Omental fat pad (tissue), 4 donors: ENCODE data around the gene CBFB. TPM values are rescaled to one million over a fixed set of nuclear protein-coding genes. Genes with fewer than 3 reads are reported as not detected.

ENCODE experiments used
- ATAC-seq: fragments of 150-250 bp; one replicate; pipeline ENCODE4 v1.9.1; 2016; ENCODE audit warnings: mild to moderate bottlenecking, moderate library complexity; ENCODE audit not compliant: low FRiP score
- DNase-seq: peaks from one replicate; pipeline ENCODE4 v3.0.0-alpha.2; 2019; ENCODE audit warnings: low spot score
- total RNA-seq, 4 donors: library from RNA; depleted of rRNA; stranded (reverse); fragments of >200 nt; gene quantifications; one replicate each; pipeline ENCODE4 v1.1.0, GENCODE V29; 2016
- TF ChIP-seq, protein P1 (sequence below), 3 donors: fragments of 450-650 bp; IDR thresholded peaks; one replicate each; pipeline ENCODE4 v1.5.1; 2016 to 2017; ENCODE audit warnings: antibody characterized with exemption in 3 of 3, mild to moderate bottlenecking in 3 of 3, moderate library complexity in 2 of 3

Gene CBFB
- total RNA-seq, 4 donors from 2014 or later, result 30.3 to 77.6 (median 35.4) TPM

DNA sequence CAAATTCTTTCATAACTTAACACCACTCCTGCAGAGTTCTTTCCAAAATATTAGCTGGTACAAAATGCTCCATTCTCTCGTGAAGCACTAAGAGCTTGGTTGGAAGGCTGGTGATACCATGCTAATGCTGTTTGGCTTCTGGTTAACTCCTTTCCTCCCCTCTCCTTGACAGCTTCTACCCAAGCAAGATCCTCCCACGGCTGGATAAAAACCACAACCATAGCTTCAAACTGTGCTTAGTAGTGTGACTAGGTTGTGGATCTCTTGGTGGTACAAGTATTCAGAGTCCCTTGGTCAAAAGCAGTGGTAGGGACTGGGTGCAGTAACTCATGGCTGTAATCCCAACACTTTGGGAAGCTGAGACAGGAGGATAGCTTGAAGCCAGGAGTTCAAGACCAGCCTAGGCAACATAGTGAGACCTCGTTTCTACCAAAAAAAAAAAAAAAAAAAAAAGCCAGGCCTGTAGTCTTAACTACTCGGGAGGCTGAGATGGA lies 83.0 kb downstream of the CBFB start:
- TF ChIP-seq, protein P1, sequence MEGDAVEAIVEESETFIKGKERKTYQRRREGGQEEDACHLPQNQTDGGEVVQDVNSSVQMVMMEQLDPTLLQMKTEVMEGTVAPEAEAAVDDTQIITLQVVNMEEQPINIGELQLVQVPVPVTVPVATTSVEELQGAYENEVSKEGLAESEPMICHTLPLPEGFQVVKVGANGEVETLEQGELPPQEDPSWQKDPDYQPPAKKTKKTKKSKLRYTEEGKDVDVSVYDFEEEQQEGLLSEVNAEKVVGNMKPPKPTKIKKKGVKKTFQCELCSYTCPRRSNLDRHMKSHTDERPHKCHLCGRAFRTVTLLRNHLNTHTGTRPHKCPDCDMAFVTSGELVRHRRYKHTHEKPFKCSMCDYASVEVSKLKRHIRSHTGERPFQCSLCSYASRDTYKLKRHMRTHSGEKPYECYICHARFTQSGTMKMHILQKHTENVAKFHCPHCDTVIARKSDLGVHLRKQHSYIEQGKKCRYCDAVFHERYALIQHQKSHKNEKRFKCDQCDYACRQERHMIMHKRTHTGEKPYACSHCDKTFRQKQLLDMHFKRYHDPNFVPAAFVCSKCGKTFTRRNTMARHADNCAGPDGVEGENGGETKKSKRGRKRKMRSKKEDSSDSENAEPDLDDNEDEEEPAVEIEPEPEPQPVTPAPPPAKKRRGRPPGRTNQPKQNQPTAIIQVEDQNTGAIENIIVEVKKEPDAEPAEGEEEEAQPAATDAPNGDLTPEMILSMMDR (IDR thresholded peaks at IDR 0.05), result no peak
- DNase-seq (no peak), ATAC-seq (no peak)

DNA sequence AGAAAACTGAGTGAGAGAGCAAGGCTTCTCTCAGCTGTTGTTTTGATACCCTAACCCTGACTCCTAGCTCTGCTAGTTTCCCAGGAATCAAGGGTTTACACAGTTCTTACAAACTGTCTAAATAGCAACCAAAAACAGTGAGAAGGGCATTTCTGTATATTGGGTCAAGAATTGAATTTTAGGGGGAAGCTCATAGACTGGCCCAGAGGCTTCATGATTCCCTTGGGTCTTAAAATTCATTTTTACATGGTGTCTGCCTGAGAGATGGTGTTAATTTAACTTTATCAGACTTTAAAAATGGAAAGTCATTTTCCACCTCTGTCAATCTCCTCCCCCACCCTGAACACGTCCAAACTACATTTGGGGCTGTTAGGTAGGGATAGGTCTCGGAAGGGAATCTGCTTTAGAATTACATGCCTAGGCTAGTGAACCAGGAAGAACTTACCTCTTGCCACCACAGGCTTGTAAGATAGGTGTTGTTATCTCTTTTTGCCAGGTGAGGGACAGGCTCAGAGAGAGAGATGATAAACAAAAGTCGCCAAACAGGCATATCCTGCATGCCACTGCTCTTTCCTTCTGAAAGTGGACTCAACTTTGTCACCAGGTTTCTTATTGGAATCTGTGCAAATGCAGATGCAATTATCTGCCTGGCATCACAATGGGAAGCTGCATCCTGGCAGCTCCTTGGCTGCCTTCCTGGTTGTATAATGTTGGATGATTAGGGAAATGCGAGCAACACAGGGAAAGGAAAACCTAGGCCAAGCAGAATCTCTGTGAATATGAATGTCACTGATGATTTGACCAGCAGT lies 83.8 kb downstream of the CBFB start:
- TF ChIP-seq, protein P1 (IDR thresholded peaks at IDR 0.05), result no peak
- no peak for ATAC-seq

DNA sequence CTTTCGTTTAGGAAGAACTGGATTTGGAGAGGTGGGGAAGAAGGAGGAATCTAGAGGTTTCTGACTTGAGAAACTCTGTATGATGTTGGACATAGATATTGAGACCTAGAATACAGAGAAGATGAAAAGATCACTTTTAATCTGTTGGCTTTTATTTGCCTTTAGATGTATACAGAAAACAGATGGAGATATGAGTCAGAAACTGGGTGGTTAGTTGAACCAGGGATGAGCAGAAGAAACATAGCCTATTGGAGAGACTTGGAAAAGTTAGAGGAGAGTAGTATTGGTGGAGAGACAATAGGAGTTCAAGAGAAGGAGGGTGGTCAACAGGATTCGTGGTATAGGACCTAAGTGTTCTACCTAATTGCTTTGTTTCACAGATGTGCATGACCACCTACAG lies 85.8 kb downstream of the CBFB start:
- DNase-seq (no peak), ATAC-seq (no peak)
- TF ChIP-seq, protein P1 (IDR thresholded peaks at IDR 0.05), result no peak

More for the DNA sequence above, 83.8 kb downstream of the CBFB start:
- no peak for DNase-seq

DNA sequence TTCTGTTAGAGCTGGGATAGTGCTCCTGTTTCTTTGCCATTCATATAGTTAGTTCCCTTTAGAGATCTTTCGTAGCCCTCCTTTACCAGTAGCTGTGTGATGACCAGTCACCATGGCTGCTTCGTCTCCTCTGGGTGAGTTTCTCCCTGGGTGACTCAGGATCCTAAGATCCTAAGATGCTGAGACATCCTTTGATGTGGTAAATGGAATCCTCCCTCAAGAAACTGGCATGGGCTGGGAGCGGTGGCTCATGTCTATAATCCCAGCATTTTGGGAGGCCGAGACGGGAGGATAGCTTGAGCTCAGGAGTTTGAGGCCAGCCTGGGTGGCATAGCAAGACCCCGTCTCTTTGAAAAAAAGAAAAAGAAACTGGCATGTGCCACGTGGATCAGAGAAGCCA lies 86.7 kb downstream of the CBFB start:
- no peak for DNase-seq
- TF ChIP-seq, protein P1 (IDR thresholded peaks at IDR 0.05), result no peak

DNA sequence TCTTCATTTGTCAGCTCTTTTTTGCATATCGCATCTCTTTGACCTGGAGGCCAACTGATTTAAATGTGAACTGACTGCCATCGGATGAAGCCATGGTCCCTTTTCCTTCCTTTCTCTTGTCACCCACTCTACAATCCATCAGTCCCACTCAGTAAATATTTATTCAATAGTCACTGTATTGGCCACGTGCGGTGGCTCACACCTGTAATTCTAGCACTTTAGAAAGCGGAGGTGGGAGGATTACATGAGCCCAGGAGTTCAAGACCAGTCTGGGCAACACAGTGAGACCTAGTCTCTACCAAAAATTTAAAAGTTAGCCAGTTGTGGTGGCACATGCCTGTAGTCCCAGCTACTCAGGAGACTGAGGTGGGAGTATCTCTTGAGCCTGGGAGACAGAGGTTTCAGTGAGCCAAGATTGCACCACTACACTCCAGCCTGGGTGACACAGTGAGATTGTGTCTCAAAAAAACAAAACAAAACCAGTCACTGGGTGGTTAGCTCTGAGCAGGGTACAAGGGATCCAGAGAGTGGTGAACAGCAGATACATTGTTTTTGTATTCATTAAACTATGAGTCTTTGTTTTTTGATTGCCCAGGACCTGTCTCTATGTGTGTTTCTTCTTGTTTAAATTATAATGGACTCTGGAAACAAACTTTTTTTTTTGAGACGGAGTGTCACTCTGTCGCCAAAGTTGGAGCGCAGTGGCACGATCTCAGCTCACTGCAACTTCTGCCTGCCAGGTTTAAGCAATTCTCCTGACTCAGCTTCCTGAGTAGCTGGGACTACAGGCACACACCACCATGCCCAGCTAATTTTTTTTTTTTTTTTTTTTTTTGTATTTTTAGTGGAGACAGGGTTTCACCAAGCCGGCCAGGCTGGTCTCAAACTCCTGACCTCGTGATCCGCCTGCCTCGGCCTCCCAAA lies 87.7 kb downstream of the CBFB start:
- ATAC-seq (no peak), DNase-seq (no peak)
- TF ChIP-seq, protein P1 (IDR thresholded peaks at IDR 0.05), result no peak

More for the DNA sequence above, 86.7 kb downstream of the CBFB start:
- ATAC-seq, result no peak

DNA sequence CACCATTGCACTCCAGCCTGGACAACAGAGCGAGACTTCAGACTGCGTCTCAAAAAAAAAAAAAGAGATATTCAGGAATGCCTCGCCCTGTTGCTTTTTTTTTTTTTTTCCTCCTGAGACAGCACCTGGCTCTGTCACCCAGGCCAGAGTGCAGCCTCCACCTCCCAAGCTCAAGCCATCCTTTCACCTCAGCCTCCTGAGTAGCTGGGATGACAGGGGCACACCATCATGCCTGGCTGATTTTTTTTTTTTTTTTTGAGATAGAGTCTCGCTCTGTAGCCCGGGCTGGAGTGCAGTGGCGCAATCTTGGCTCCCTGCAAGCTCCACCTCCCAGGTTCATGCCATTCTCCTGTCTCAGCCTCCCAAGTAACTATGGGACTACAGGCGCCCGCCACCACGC lies 88.8 kb downstream of the CBFB start:
- no peak for DNase-seq
- ATAC-seq, result no peak

More for the DNA sequence above, 88.8 kb downstream of the CBFB start:
- TF ChIP-seq, protein P1 (IDR thresholded peaks at IDR 0.05), result no peak
